Panc1 (cell line): ENCODE data around the gene TMEM256. TPM values are rescaled to one million over a fixed set of nuclear protein-coding genes. Genes with fewer than 3 reads are reported as not detected.

Experiments
- ATAC-seq: fragments of 200-7000 bp; cut with Tn5 transposase; 2 replicates; pipeline ENCODE4 v1.9.1; 2020; ENCODE audit warnings: mild to moderate bottlenecking, moderate library complexity
- BruUV-seq: library from RNA; stranded (reverse); fragments of 400-500 nt; replicated peaks from 2 replicates; lab custom pipeline; 2021; lab: Mats Ljungman, UMichigan
- CTCF ChIA-PET: fragments of 300-600 bp; sonication (Branson Sonifier 250); formaldehyde crosslinking; loops from one replicate; lab custom pipeline; 2022; ENCODE audit warnings: antibody characterized with exemption; lab: Charles Lee
- POLR2A ChIA-PET: fragments of 300-600 bp; sonication (Branson Sonifier 250); formaldehyde crosslinking; loops from one replicate; lab custom pipeline; 2022; ENCODE audit warnings: antibody characterized with exemption; lab: Charles Lee
- DNase-seq: peaks from one replicate; pipeline ENCODE4 v3.0.0-alpha.2; 2010; ENCODE audit warnings: low read depth, low spot score
- H3K27ac ChIP-seq: 2 replicates; pipeline ENCODE4 v1.5.1; 2011; ENCODE audit warnings: mild to moderate bottlenecking, low read length, inconsistent platforms
- H3K27me3 ChIP-seq: fragments of 200-500 bp; sonication (Bioruptor generic); 2 replicates; pipeline ENCODE4 v1.6.0; 2014; ENCODE audit warnings: low read length, inconsistent platforms; ENCODE audit not compliant: control insufficient read depth, insufficient read depth
- H3K36me3 ChIP-seq: fragments of 200-500 bp; sonication (Bioruptor generic); 2 replicates; pipeline ENCODE4 v1.5.1; 2014; ENCODE audit warnings: inconsistent platforms, mild to moderate bottlenecking, low read length, moderate library complexity; ENCODE audit not compliant: control insufficient read depth, insufficient read depth
- H3K4me1 ChIP-seq: 2 replicates; pipeline ENCODE4 v1.5.1; 2011; ENCODE audit warnings: inconsistent platforms, mild to moderate bottlenecking, low read length, moderate library complexity; ENCODE audit not compliant: control insufficient read depth, insufficient read depth
- H3K4me3 ChIP-seq, 2 experiments: 2 replicates each; pipeline ENCODE4 v1.5.1; 2011 to 2012; ENCODE audit warnings: low read depth in 2 of 2, low read length in 2 of 2, mild to moderate bottlenecking in 2 of 2, inconsistent platforms in 1 of 2, moderate library complexity in 1 of 2
- H3K9me3 ChIP-seq: fragments of 200-500 bp; sonication (Bioruptor generic); 2 replicates; pipeline ENCODE4 v1.5.1; 2014; ENCODE audit warnings: low read depth, mild to moderate bottlenecking, inconsistent platforms, low read length, moderate library complexity; ENCODE audit not compliant: control insufficient read depth, insufficient read depth
- POLR2AphosphoS5 ChIP-seq: IDR thresholded peaks from 2 replicates; pipeline ENCODE4 v1.6.1; 2012; ENCODE audit warnings: mild to moderate bottlenecking, low read depth, low read length, moderate library complexity
- REST ChIP-seq, 2 experiments: IDR thresholded peaks; 2 replicates each; pipeline ENCODE4 v1.6.1; 2011 to 2012; ENCODE audit warnings: low read depth in 2 of 2, control low read depth in 1 of 2, low read length in 1 of 2, mild to moderate bottlenecking in 1 of 2, moderate library complexity in 1 of 2; ENCODE audit not compliant: insufficient read depth in 1 of 2
- SIN3A ChIP-seq: IDR thresholded peaks from 2 replicates; pipeline ENCODE4 v1.6.1; 2012; ENCODE audit warnings: low read depth, mild to moderate bottlenecking, low read length, moderate library complexity, borderline replicate concordance; ENCODE audit not compliant: insufficient read depth
- TCF7L2 ChIP-seq: IDR thresholded peaks from 2 replicates; pipeline ENCODE4 v1.6.1; 2011; ENCODE audit warnings: mild to moderate bottlenecking, low read depth, low read length, inconsistent platforms
- in situ Hi-C: cut with HindIII; loops from 2 replicates; pipeline ENCODE4 v1.10.0; 2016; ENCODE audit warnings: low sequenced_read_pairs, low pct_unique_long_range_greater_than_20kb
- intact Hi-C: fragments of 100-400 bp; cut with micrococcal nuclease; formaldehyde crosslinking; loops from one replicate; pipeline ENCODE4 v1.10.0; 2022; ENCODE audit not compliant: unreplicated experiment
- total RNA-seq: library from RNA; stranded (reverse); gene quantifications from one replicate; pipeline ENCODE4 v1.2.1, GENCODE V29; 2021; ENCODE audit not compliant: unreplicated experiment
- TF ChIP-seq, protein P1 (sequence below): fragments of 450-650 bp; IDR thresholded peaks from 2 replicates; pipeline ENCODE4 v1.5.1; 2017; ENCODE audit warnings: mild to moderate bottlenecking

TMEM256 gene
- total RNA-seq, 1 experiment from 2014 or later = 35.8 TPM

- Histone ChIP-seq H3K4me3 (no peak overlapping the region), H3K27ac (no peak overlapping the region), H3K36me3 (no peaks in the 10 kb centered on the region), H3K4me1 (no peaks in the 10 kb centered on the region), H3K27me3 (no peaks in the 10 kb centered on the region), H3K9me3 (no peaks in the 10 kb centered on the region)
- in situ Hi-C loops (no loop called here), intact Hi-C loops (no loop called here)
- POLR2A ChIA-PET = no interaction called here
- CTCF ChIA-PET = no interaction called here
- BruUV-seq = no TSS peak
- DNase-seq (no peak), ATAC-seq (no peak)
- TF ChIP-seq TCF7L2 (no peak), POLR2AphosphoS5 (no peak), SIN3A (no peak)
These were observed 13.3 kb upstream of the TMEM256 start for GRCh38 chr17:7417056-7417655.

DNA sequence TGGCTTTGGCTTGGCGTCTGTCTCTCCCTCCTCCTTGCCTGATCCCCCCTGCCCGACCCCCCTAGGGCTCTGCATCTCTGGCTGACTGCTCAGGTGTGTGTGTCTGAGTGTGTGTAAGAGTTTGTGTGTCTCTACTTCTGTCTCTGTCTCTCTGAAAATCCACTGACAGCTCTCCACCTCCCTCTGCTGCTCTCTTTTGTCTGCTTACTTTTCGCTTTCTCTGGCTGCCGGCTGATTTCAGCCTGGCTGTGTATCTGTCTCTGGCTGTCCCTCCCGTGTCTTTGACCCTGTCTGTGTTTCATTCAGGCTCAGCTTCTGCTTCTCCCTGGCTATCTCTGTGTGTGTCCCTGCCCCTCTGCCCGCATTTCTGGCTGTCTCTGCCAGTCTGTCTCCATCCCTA lies 12.4 kb upstream of the TMEM256 start:
- no peaks in the 10 kb centered on the region for H3K36me3 ChIP-seq
- no peaks in the 10 kb centered on the region for H3K27me3 ChIP-seq
- H3K27ac ChIP-seq = no peak overlapping the region
- H3K4me3 ChIP-seq = no peak overlapping the region
- ChIA-PET CTCF (no interaction called here), POLR2A (no interaction called here)
- intact Hi-C loops (no loop called here), in situ Hi-C loops (no loop called here)
- no peaks in the 10 kb centered on the region for H3K4me1 ChIP-seq
- TF ChIP-seq TCF7L2 (no peak), POLR2AphosphoS5 (no peak), SIN3A (no peak), REST (IDR thresholded peaks at IDR 0.05; ENCODE audit: insufficient read depth in 1 of 2, low read depth in 2 of 2, low read length in 1 of 2) (no peak)
- TF ChIP-seq, protein P1, sequence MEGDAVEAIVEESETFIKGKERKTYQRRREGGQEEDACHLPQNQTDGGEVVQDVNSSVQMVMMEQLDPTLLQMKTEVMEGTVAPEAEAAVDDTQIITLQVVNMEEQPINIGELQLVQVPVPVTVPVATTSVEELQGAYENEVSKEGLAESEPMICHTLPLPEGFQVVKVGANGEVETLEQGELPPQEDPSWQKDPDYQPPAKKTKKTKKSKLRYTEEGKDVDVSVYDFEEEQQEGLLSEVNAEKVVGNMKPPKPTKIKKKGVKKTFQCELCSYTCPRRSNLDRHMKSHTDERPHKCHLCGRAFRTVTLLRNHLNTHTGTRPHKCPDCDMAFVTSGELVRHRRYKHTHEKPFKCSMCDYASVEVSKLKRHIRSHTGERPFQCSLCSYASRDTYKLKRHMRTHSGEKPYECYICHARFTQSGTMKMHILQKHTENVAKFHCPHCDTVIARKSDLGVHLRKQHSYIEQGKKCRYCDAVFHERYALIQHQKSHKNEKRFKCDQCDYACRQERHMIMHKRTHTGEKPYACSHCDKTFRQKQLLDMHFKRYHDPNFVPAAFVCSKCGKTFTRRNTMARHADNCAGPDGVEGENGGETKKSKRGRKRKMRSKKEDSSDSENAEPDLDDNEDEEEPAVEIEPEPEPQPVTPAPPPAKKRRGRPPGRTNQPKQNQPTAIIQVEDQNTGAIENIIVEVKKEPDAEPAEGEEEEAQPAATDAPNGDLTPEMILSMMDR = no peak
- DNase-seq (no peak), ATAC-seq (peak; percentile 37; the same call in 1 of the 2 replicates)
- no peaks in the 10 kb centered on the region for H3K9me3 ChIP-seq
- BruUV-seq = no TSS peak

- CTCF ChIA-PET = no interaction called here
- DNase-seq = no peak
These were observed 11.9 kb upstream of the TMEM256 start for GRCh38 chr17:7415784-7416183.

More at GRCh38 chr17:7415784-7416183, 11.9 kb upstream of the TMEM256 start:
- no peak for ATAC-seq
- Histone ChIP-seq H3K36me3 (no peaks in the 10 kb centered on the region), H3K27ac (no peak overlapping the region), H3K4me1 (no peaks in the 10 kb centered on the region), H3K27me3 (no peaks in the 10 kb centered on the region), H3K4me3 (no peak overlapping the region), H3K9me3 (no peaks in the 10 kb centered on the region)
- POLR2A ChIA-PET = no interaction called here
- TF ChIP-seq SIN3A (no peak), POLR2AphosphoS5 (no peak), REST (IDR thresholded peaks at IDR 0.05; ENCODE audit: insufficient read depth in 1 of 2, low read depth in 2 of 2, low read length in 1 of 2) (no peak)
- TF ChIP-seq, protein P1 = no peak
- in situ Hi-C loops (no loop called here), intact Hi-C loops (no loop called here)
- no TSS peak for BruUV-seq
